Adrenal gland (tissue), 12 donors: ENCODE data around the gene GADD45G. TPM values are rescaled to one million over a fixed set of nuclear protein-coding genes. Genes with fewer than 3 reads are reported as not detected.

Source experiments
- DNase-seq, 7 donors: peaks; one replicate each; pipeline ENCODE4 v3.0.0-alpha.2; 2019 to 2020
- H3K27ac ChIP-seq, 5 donors: fragments of 200-600 bp; sonication (generic) in 4 of 5; 1 replicate in 3 of 5; 2 replicates in 2 of 5; pipeline versions ENCODE4 v1.5.1 to v1.8.0; 2016 to 2020; ENCODE audit warnings: mild to moderate bottlenecking in 1 of 5
- H3K27me3 ChIP-seq: fragments of 200-600 bp; 2 replicates; pipeline ENCODE4 v1.8.0; 2021
- H3K36me3 ChIP-seq, 2 donors: fragments of 200-600 bp; replicated peaks in 1 of 2; 1 replicate in 1 of 2; 2 replicates in 1 of 2; pipeline versions ENCODE4 v1.5.1 to v1.8.0; 2018 to 2022
- H3K4me1 ChIP-seq, 2 donors: fragments of 200-600 bp; replicated peaks in 1 of 2; 1 replicate in 1 of 2; 2 replicates in 1 of 2; pipeline versions ENCODE4 v1.5.1 to v1.8.0; 2018 to 2021
- H3K4me3 ChIP-seq, 4 donors: fragments of 200-600 bp; sonication (generic) in 3 of 4; one replicate each; pipeline ENCODE4 v1.5.1; 2016 to 2018
- H3K9me3 ChIP-seq, 3 donors: fragments of 200-600 bp; sonication (generic) in 1 of 3; replicated peaks in 1 of 3; 1 replicate in 2 of 3; 2 replicates in 1 of 3; pipeline versions ENCODE4 v1.5.1 to v1.8.0; 2016 to 2021
- POLR2A ChIP-seq, 2 donors: fragments of 450-650 bp; IDR thresholded peaks; one replicate each; pipeline ENCODE4 v1.6.1; 2017; ENCODE audit warnings: antibody characterized with exemption in 2 of 2, mild to moderate bottlenecking in 2 of 2, moderate library complexity in 1 of 2
- whole genome bisulfite sequencing, 4 donors: extraction: QIAGEN DNeasy Blood & Tissue Kit in 2 of 4; methylation state at CpG; one replicate each; pipeline versions ENCODE4 v1.1.5 to v1.1.7; 2013 to 2017; 5-methylcytosine and 5-hydroxymethylcytosine counted together
- intact Hi-C, 2 donors: fragments of 100-400 bp; cut with DNase I; formaldehyde crosslinking; loops; one replicate each; pipeline versions ENCODE4 v1.14.1 to v1.15.0; 2022 to 2023
- polyA plus RNA-seq, 3 donors: library from polyadenylated mRNA; stranded (reverse); fragments of 200-250 nt in 2 of 3; fragments of 350-450 nt in 1 of 3; fragmentation: Illumina TruSeq in 1 of 3; extraction: RNeasy Lipid Tissue Mini Kit (QIAGEN cat#74804) in 1 of 3; gene quantifications; one replicate each; pipeline ENCODE4 v1.2.3, GENCODE V29; 2013 to 2014
- total RNA-seq, 9 donors: library from RNA; depleted of rRNA in 4 of 9; stranded (reverse); fragments of >200 nt in 4 of 9; fragments of 120-200 nt in 1 of 9; fragmentation: NEBNext Ultra II Directional in 1 of 9; extraction: Animal tissue kit (Norgen Biotek cat#: 25700) in 1 of 9; gene quantifications; one replicate each; pipeline versions ENCODE4 v1.1.0 to v1.2.4, GENCODE V29; 2013 to 2023
- TF ChIP-seq, protein P1 (sequence below), 6 experiments: fragments of 450-650 bp in 4 of 6; fragments of 200-600 bp in 2 of 6; sonication (generic) in 1 of 6; IDR thresholded peaks; 1 replicate in 5 of 6; 2 replicates in 1 of 6; pipeline versions ENCODE4 v1.5.1 to v1.8.0; 2016 to 2021; ENCODE audit warnings: antibody characterized with exemption in 6 of 6, mild to moderate bottlenecking in 2 of 6, moderate library complexity in 1 of 6
- donor health status: healthy with polysubstance abuse.
- donor health status: Bipolar disorder and iron deficiency.
- donor health status: DM: yes; HTN: yes; CAD: no.
- donor health status: DM: no; HTN: no; CAD: no.
- donor health status: DM: no; HTN: no; CAD: no.
- donor health status: DM: yes; HTN: yes; CAD: no.

The GADD45G gene
- total and polyA plus RNA-seq, 12 donors = 3.3 to 294 (median 93.3) TPM

DNA sequence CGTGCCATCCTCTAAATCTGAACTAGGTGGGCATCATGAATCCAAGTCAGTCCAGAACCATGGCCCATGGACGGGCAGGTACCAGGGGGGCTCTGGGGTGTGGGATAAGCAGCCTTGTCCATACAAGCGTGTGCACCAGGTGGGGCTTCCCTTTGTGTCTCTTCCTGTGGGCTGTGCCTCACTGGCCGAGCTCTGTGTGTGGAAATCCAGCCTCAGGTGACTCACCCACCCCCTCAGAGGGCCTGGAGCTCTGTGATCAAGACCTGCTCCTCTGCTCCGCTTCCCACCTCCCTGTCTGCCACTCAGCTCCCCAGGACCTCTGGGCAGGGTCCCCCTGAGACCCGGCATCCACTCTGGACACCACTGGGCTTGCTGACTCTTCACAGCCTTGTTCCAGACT lies 33.0 kb downstream of the GADD45G start:
- Histone ChIP-seq H3K4me3 (no peak overlapping the region), H3K9me3 (no peaks in the 10 kb centered on the region), H3K4me1 (peaks cover 11 to 22% of the 10 kb centered on the region in 2 donors), H3K27me3 (no peaks in the 10 kb centered on the region), H3K36me3 (no peaks in the 10 kb centered on the region), H3K27ac (no peak overlapping the region)
- no peak for DNase-seq
- 91 to 98% (median 94%) methylated on average over 4 to 6 of the region's 6 CpGs for WGBS, 4 donors
- TF ChIP-seq POLR2A (IDR thresholded peaks at IDR 0.05) = no peak
- TF ChIP-seq, protein P1, sequence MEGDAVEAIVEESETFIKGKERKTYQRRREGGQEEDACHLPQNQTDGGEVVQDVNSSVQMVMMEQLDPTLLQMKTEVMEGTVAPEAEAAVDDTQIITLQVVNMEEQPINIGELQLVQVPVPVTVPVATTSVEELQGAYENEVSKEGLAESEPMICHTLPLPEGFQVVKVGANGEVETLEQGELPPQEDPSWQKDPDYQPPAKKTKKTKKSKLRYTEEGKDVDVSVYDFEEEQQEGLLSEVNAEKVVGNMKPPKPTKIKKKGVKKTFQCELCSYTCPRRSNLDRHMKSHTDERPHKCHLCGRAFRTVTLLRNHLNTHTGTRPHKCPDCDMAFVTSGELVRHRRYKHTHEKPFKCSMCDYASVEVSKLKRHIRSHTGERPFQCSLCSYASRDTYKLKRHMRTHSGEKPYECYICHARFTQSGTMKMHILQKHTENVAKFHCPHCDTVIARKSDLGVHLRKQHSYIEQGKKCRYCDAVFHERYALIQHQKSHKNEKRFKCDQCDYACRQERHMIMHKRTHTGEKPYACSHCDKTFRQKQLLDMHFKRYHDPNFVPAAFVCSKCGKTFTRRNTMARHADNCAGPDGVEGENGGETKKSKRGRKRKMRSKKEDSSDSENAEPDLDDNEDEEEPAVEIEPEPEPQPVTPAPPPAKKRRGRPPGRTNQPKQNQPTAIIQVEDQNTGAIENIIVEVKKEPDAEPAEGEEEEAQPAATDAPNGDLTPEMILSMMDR (IDR thresholded peaks at IDR 0.05) = no peak
- intact Hi-C loops = no loop called here

DNA sequence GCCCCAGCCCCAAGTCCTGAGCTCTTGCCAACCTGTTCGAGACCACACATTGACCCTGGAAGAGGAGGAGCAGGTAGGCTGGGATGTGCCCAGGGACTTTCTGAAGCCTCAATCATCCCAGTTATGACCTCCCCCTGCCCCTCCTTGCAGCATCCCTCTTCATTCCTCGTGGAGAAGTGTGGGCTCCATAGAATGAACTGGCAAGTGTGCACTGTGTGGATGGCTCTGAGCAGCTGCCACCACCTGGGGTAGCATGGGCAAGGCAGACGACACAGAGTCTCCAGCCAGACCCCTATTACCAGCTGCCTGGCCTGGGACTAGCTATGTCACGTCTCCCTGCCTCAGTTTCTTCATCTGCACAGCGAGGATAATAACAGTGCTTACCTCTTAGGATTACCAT lies 33.5 kb downstream of the GADD45G start:
- H3K27ac ChIP-seq = no peak overlapping the region
- WGBS, 4 donors = 83 to 92% (median 89%) methylated on average over 4 to 5 of the region's 5 CpGs
- H3K4me1 ChIP-seq = peaks cover 11 to 22% of the 10 kb centered on the region in 2 donors
- no peaks in the 10 kb centered on the region for H3K36me3 ChIP-seq
- TF ChIP-seq, protein P1 (IDR thresholded peaks at IDR 0.05) = no peak
- no peak for TF ChIP-seq POLR2A (IDR thresholded peaks at IDR 0.05)
- no peak overlapping the region for H3K4me3 ChIP-seq
- no peak for DNase-seq
- intact Hi-C loops = no loop called here
- H3K9me3 ChIP-seq = no peaks in the 10 kb centered on the region
- no peaks in the 10 kb centered on the region for H3K27me3 ChIP-seq

DNA sequence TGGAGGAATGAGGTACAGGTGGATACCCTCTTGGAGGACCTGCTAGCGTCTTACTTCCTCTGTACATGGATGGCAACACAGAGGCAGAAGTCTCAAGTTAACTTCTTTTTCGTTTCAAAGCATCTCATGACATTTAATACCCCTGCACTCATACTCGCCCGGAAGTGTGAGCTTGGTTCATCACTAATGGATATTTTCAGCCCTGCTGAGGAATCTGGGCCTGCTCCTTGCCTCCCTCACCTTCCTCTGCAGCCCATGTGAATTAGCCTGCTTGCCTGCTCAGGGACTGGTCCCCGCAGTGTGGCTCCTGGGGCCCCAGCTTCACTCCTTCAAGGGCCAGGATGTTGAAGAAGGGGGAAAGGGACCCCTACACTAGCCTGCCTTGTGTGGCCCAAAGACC lies 34.1 kb downstream of the GADD45G start:
- Histone ChIP-seq H3K9me3 (no peaks in the 10 kb centered on the region), H3K4me3 (no peak overlapping the region), H3K27me3 (no peaks in the 10 kb centered on the region), H3K36me3 (no peaks in the 10 kb centered on the region), H3K4me1 (peaks cover 11 to 22% of the 10 kb centered on the region in 2 donors), H3K27ac (peak overlapping the region in 1 of 5 donors; percentile 67)
- DNase-seq = no peak
- WGBS, 4 donors = 80 to 92% (median 90%) methylated on average over 5 of the region's 5 CpGs
- no peak for TF ChIP-seq POLR2A (IDR thresholded peaks at IDR 0.05)
- TF ChIP-seq, protein P1 (IDR thresholded peaks at IDR 0.05) = no peak
- intact Hi-C loops = no loop called here

DNA sequence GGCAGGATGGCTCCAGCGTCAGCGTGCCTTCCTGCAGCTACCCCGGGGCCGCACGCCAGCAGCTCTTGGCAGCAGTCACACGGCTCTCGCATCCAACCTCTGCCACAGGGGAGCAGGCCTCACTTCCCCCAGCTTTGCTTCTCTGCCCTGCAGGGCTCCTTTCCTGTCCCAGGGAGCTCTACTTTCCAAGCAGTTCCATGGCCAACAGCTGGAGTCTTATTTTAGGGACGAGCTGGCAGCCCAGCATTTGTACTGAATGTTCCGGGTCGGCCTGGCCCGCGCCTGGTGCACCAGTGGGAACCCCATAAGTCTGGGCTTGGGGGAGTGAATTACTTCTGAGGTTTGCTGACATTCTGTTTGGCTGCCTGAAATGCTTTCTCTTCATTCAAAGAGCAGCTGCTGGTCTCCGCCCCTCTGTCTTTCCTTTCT lies 34.6 kb downstream of the GADD45G start:
- Histone ChIP-seq H3K9me3 (no peaks in the 10 kb centered on the region), H3K27ac (peak overlapping the region in 3 of 5 donors; percentile 26 to 67 (median 43)), H3K27me3 (no peaks in the 10 kb centered on the region), H3K4me3 (no peak overlapping the region), H3K4me1 (peaks cover 11 to 20% of the 10 kb centered on the region in 2 donors), H3K36me3 (no peaks in the 10 kb centered on the region)
- intact Hi-C loops = no loop called here
- TF ChIP-seq, protein P1 (IDR thresholded peaks at IDR 0.05) = no peak
- no peak for TF ChIP-seq POLR2A (IDR thresholded peaks at IDR 0.05)
- WGBS, 4 donors = 65 to 70% (median 66%) methylated on average over 12 to 13 of the region's 13 CpGs
- DNase-seq = no peak
